Loucy (cell line): ENCODE measurements around the gene NFKB1.

Experiments used
- H2AFZ ChIP-seq: fragments of 200-600 bp; sonication (generic); 2 replicates; pipeline ENCODE4 v1.6.0; 2016; ENCODE audit warnings: antibody characterized with exemption, mild to moderate bottlenecking, low read length, moderate library complexity
- H3F3A ChIP-seq: fragments of 200-600 bp; 2 replicates; pipeline ENCODE4 v1.6.0; 2016; ENCODE audit warnings: antibody characterized with exemption, low read depth, mild to moderate bottlenecking
- H3K27me3 ChIP-seq: fragments of 200-600 bp; sonication (generic); 2 replicates; pipeline ENCODE4 v1.6.1; 2014; ENCODE audit warnings: low read length, mild to moderate bottlenecking; ENCODE audit not compliant: insufficient read depth, poor library complexity, severe bottlenecking
- H3K36me3 ChIP-seq: fragments of 200-600 bp; sonication (generic); 2 replicates; pipeline ENCODE4 v1.6.1; 2016; ENCODE audit warnings: low read length; ENCODE audit not compliant: insufficient read depth
- H3K4me1 ChIP-seq: fragments of 200-600 bp; sonication (generic); 2 replicates; pipeline ENCODE4 v1.5.1; 2014; ENCODE audit warnings: low read length, mild to moderate bottlenecking; ENCODE audit not compliant: insufficient read depth, poor library complexity, severe bottlenecking
- H3K4me2 ChIP-seq: fragments of 200-600 bp; sonication (generic); 2 replicates; pipeline ENCODE4 v1.6.0; 2014; ENCODE audit warnings: antibody characterized with exemption, low read length, low read depth, mild to moderate bottlenecking; ENCODE audit not compliant: poor library complexity, severe bottlenecking
- H3K4me3 ChIP-seq: fragments of 200-600 bp; sonication (generic); 2 replicates; pipeline ENCODE4 v1.5.1; 2014; ENCODE audit warnings: low read length, mild to moderate bottlenecking, mixed read lengths; ENCODE audit not compliant: poor library complexity, severe bottlenecking
- H3K79me2 ChIP-seq: fragments of 200-600 bp; sonication (generic); 2 replicates; pipeline ENCODE4 v1.6.1; 2014; ENCODE audit warnings: low read length; ENCODE audit not compliant: insufficient read depth
- H3K9ac ChIP-seq: fragments of 200-600 bp; sonication (generic); 2 replicates; pipeline ENCODE4 v1.6.0; 2014; ENCODE audit warnings: mild to moderate bottlenecking, low read depth, low read length, moderate library complexity; ENCODE audit not compliant: poor library complexity, severe bottlenecking
- H3K9me2 ChIP-seq: fragments of 200-600 bp; sonication (generic); replicated peaks from 2 replicates; pipeline ENCODE4 v1.6.1; 2016; ENCODE audit warnings: low read depth, low read length, mixed read lengths
- H3K9me3 ChIP-seq: fragments of 200-600 bp; sonication (generic); 2 replicates; pipeline ENCODE4 v1.6.1; 2014; ENCODE audit warnings: mild to moderate bottlenecking, antibody characterized with exemption, low read length, low read depth; ENCODE audit not compliant: insufficient read depth
- H4K20me1 ChIP-seq: fragments of 200-600 bp; sonication (generic); 2 replicates; pipeline ENCODE4 v1.6.0; 2014; ENCODE audit warnings: antibody characterized with exemption, low read length, mild to moderate bottlenecking; ENCODE audit not compliant: insufficient read depth, poor library complexity, severe bottlenecking
- CTCF ChIP-seq: fragments of 200-600 bp; sonication (generic); conservative IDR thresholded peaks from 2 replicates; pipeline ENCODE4 v1.5.1; 2014; ENCODE audit warnings: mild to moderate bottlenecking, antibody characterized with exemption, low read length
- EZH2phosphoT487 ChIP-seq: fragments of 200-600 bp; IDR thresholded peaks from 2 replicates; pipeline ENCODE4 v1.6.1; 2018; ENCODE audit warnings: antibody characterized with exemption, mild to moderate bottlenecking, moderate library complexity, borderline replicate concordance

Gene NFKB1

GRCh38 chr4:102578819-102579218, 77.7 kb downstream of the NFKB1 start:
- H3K4me1 ChIP-seq, result peaks cover 19% of the 10 kb centered on the region
- no peaks in the 10 kb centered on the region for H3K9me3 ChIP-seq
- no peak overlapping the region for H2AFZ ChIP-seq
- H3K4me3 ChIP-seq, result no peak overlapping the region
- H3K9ac ChIP-seq, result no peak overlapping the region
- H3K9me2 ChIP-seq, result no peaks in the 10 kb centered on the region
- H3K4me2 ChIP-seq, result no peak overlapping the region
- 0 out of 2 replicates have a peak, but pooled peaks cover 4% of the 10 kb centered on the region for H3K79me2 ChIP-seq
- TF ChIP-seq EZH2phosphoT487 (no peak), CTCF (peak; percentile 29; the same call in 1 of the 2 replicates)
- H3K36me3 ChIP-seq, result peaks cover 63% of the 10 kb centered on the region
- H4K20me1 ChIP-seq, result no peaks in the 10 kb centered on the region
- H3F3A ChIP-seq, result no peaks in the 10 kb centered on the region
- no peaks in the 10 kb centered on the region for H3K27me3 ChIP-seq

GRCh38 chr4:102579794-102580462, 78.8 kb downstream of the NFKB1 start:
- TF ChIP-seq EZH2phosphoT487, result no peak
- TF ChIP-seq CTCF, result no peak
- no peaks in the 10 kb centered on the region for H4K20me1 ChIP-seq
- H3K79me2 ChIP-seq, result no peaks in the 10 kb centered on the region
- H3K4me2 ChIP-seq, result no peak overlapping the region
- no peak overlapping the region for H3K4me3 ChIP-seq
- no peak overlapping the region for H3K9ac ChIP-seq
- H3F3A ChIP-seq, result no peaks in the 10 kb centered on the region
- no peaks in the 10 kb centered on the region for H3K9me2 ChIP-seq
- no peaks in the 10 kb centered on the region for H3K27me3 ChIP-seq
- H3K36me3 ChIP-seq, result peaks cover 71% of the 10 kb centered on the region
- H3K4me1 ChIP-seq, result peaks cover 8% of the 10 kb centered on the region
- no peaks in the 10 kb centered on the region for H3K9me3 ChIP-seq
- no peak overlapping the region for H2AFZ ChIP-seq

GRCh38 chr4:102580463-102580842, 79.3 kb downstream of the NFKB1 start:
- Histone ChIP-seq H4K20me1 (no peaks in the 10 kb centered on the region), H3K27me3 (no peaks in the 10 kb centered on the region), H3K36me3 (peaks cover 75% of the 10 kb centered on the region), H3K4me1 (peaks cover 4% of the 10 kb centered on the region), H3F3A (no peaks in the 10 kb centered on the region), H3K9me3 (no peaks in the 10 kb centered on the region), H2AFZ (no peak overlapping the region), H3K9ac (no peak overlapping the region), H3K79me2 (no peaks in the 10 kb centered on the region), H3K9me2 (no peaks in the 10 kb centered on the region), H3K4me2 (no peak overlapping the region), H3K4me3 (no peak overlapping the region)
- TF ChIP-seq EZH2phosphoT487, result no peak
- TF ChIP-seq CTCF, result no peak
